HG03575 (cell line): ENCODE data around the gene CAMK2N2.

ENCODE experiments used
- ATAC-seq: cut with Tn5 transposase; IDR thresholded peaks from one replicate; pipeline ENCODE4 v1.9.1; 2021; ENCODE audit not compliant: unreplicated experiment, insufficient number of reproducible peaks, low FRiP score; ENCODE audit errors: extremely low read depth

CAMK2N2 gene

GRCh38 chr3:184230081-184230602 lies 31.2 kb downstream of the CAMK2N2 start:
- no peak for ATAC-seq

- no peak for ATAC-seq
Measured at GRCh38 chr3:184229394-184230080, 31.8 kb downstream of the CAMK2N2 start, which contains the start of gene VWA5B2. TSS of gene VWA5B2 (plus strand) at chr3:184229585. CDS start at chr3:184230529, 944 bp downstream.

GRCh38 chr3:184228376-184229137 lies 32.8 kb downstream of the CAMK2N2 start:
- no peak for ATAC-seq

- no peak for ATAC-seq
Measured at GRCh38 chr3:184227481-184227935, 33.8 kb downstream of the CAMK2N2 start.

- no peak for ATAC-seq
Measured at GRCh38 chr3:184223946-184224345, 37.4 kb downstream of the CAMK2N2 start.

GRCh38 chr3:184222521-184222920 lies 38.8 kb downstream of the CAMK2N2 start:
- ATAC-seq = no peak

- no peak for ATAC-seq
Measured at GRCh38 chr3:184218814-184219213, 42.5 kb downstream of the CAMK2N2 start.

GRCh38 chr3:184211718-184212117 lies 49.6 kb downstream of the CAMK2N2 start:
- no peak for ATAC-seq

GRCh38 chr3:184211297-184211696 lies 50.1 kb downstream of the CAMK2N2 start:
- no peak for ATAC-seq
